Ascending aorta (tissue), 2 donors: ENCODE measurements around the gene ATMIN. TPM values are rescaled to one million over a fixed set of nuclear protein-coding genes. Genes with fewer than 3 reads are reported as not detected.

Experiments
- DNase-seq, 2 donors: peaks; one replicate each; pipeline ENCODE4 v3.0.0-alpha.2; 2019; ENCODE audit warnings: low spot score in 2 of 2
- H3K27ac ChIP-seq, 2 donors: fragments of 200-600 bp; sonication (generic); one replicate each; pipeline ENCODE4 v1.5.1; 2016 to 2017; ENCODE audit warnings: mild to moderate bottlenecking in 1 of 2
- H3K27me3 ChIP-seq: fragments of 200-600 bp; sonication (generic); one replicate; pipeline ENCODE4 v1.5.1; 2017
- H3K36me3 ChIP-seq, 2 donors: fragments of 200-600 bp; sonication (generic); one replicate each; pipeline ENCODE4 v1.5.1; 2016
- H3K4me1 ChIP-seq, 2 donors: fragments of 200-600 bp; sonication (generic); one replicate each; pipeline ENCODE4 v1.5.1; 2016 to 2017; ENCODE audit warnings: mild to moderate bottlenecking in 1 of 2
- H3K4me3 ChIP-seq, 2 donors: fragments of 200-600 bp; sonication (generic); one replicate each; pipeline ENCODE4 v1.5.1; 2016 to 2017; ENCODE audit warnings: mild to moderate bottlenecking in 1 of 2
- H3K9me3 ChIP-seq, 2 donors: fragments of 200-600 bp; sonication (generic); one replicate each; pipeline ENCODE4 v1.5.1; 2016
- intact Hi-C: fragments of 100-400 bp; cut with DNase I; formaldehyde crosslinking; loops from one replicate; pipeline ENCODE4 v1.15.1; 2023
- total RNA-seq: library from RNA; depleted of rRNA; stranded (reverse); fragments of >200 nt; gene quantifications from one replicate; pipeline ENCODE4 v1.1.0, GENCODE V29; 2016
- TF ChIP-seq, protein P1 (sequence below), 3 experiments: fragments of 200-600 bp in 2 of 3; fragments of 450-650 bp in 1 of 3; sonication (generic) in 2 of 3; IDR thresholded peaks; one replicate each; pipeline ENCODE4 v1.5.1; 2016 to 2019; ENCODE audit warnings: antibody characterized with exemption in 3 of 3, mild to moderate bottlenecking in 1 of 3, moderate library complexity in 1 of 3

Gene ATMIN
- total RNA-seq, 1 donor from 2014 or later = 11.9 TPM

GRCh38 chr16:81040131-81040530 is 4.5 kb downstream of the ATMIN start:
- H3K4me1 ChIP-seq = peaks cover 0 to 9% of the 10 kb centered on the region in 2 donors
- TF ChIP-seq, protein P1, sequence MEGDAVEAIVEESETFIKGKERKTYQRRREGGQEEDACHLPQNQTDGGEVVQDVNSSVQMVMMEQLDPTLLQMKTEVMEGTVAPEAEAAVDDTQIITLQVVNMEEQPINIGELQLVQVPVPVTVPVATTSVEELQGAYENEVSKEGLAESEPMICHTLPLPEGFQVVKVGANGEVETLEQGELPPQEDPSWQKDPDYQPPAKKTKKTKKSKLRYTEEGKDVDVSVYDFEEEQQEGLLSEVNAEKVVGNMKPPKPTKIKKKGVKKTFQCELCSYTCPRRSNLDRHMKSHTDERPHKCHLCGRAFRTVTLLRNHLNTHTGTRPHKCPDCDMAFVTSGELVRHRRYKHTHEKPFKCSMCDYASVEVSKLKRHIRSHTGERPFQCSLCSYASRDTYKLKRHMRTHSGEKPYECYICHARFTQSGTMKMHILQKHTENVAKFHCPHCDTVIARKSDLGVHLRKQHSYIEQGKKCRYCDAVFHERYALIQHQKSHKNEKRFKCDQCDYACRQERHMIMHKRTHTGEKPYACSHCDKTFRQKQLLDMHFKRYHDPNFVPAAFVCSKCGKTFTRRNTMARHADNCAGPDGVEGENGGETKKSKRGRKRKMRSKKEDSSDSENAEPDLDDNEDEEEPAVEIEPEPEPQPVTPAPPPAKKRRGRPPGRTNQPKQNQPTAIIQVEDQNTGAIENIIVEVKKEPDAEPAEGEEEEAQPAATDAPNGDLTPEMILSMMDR (IDR thresholded peaks at IDR 0.05) = no peak
- intact Hi-C loops = no loop called here
- H3K9me3 ChIP-seq = no peaks in the 10 kb centered on the region
- peaks cover 38 to 50% of the 10 kb centered on the region in 2 donors for H3K36me3 ChIP-seq
- H3K27me3 ChIP-seq = no peaks in the 10 kb centered on the region
- no peak overlapping the region for H3K4me3 ChIP-seq
- H3K27ac ChIP-seq = no peak overlapping the region
- no peak for DNase-seq

- Histone ChIP-seq H3K36me3 (peaks cover 42 to 57% of the 10 kb centered on the region in 2 donors), H3K27me3 (no peaks in the 10 kb centered on the region)
Measured at GRCh38 chr16:81040842-81041241, 5.2 kb downstream of the ATMIN start.

GRCh38 chr16:81041696-81042095 is 6.1 kb downstream of the ATMIN start:
- peaks cover 0 to 6% of the 10 kb centered on the region in 2 donors for H3K4me1 ChIP-seq
- H3K36me3 ChIP-seq = peaks cover 42 to 61% of the 10 kb centered on the region in 2 donors
- intact Hi-C loops = no loop called here
- no peaks in the 10 kb centered on the region for H3K9me3 ChIP-seq
- no peak overlapping the region for H3K4me3 ChIP-seq
- TF ChIP-seq, protein P1 (IDR thresholded peaks at IDR 0.05) = no peak
- H3K27ac ChIP-seq = no peak overlapping the region
- no peak for DNase-seq
- no peaks in the 10 kb centered on the region for H3K27me3 ChIP-seq

More at GRCh38 chr16:81040842-81041241, 5.2 kb downstream of the ATMIN start:
- DNase-seq = no peak
- no peak overlapping the region for H3K27ac ChIP-seq
- TF ChIP-seq, protein P1 (IDR thresholded peaks at IDR 0.05) = no peak
- no peak overlapping the region for H3K4me3 ChIP-seq
- peaks cover 0 to 6% of the 10 kb centered on the region in 2 donors for H3K4me1 ChIP-seq
- intact Hi-C loops = no loop called here
- H3K9me3 ChIP-seq = no peaks in the 10 kb centered on the region

GRCh38 chr16:81042821-81043220 is 7.2 kb downstream of the ATMIN start:
- H3K4me1 ChIP-seq = peaks cover 0 to 2% of the 10 kb centered on the region in 2 donors
- no peaks in the 10 kb centered on the region for H3K27me3 ChIP-seq
- no peak overlapping the region for H3K27ac ChIP-seq
- H3K9me3 ChIP-seq = no peaks in the 10 kb centered on the region
- H3K4me3 ChIP-seq = no peak overlapping the region
- TF ChIP-seq, protein P1 (IDR thresholded peaks at IDR 0.05) = no peak
- DNase-seq = no peak
- intact Hi-C loops = no loop called here
- H3K36me3 ChIP-seq = peaks cover 42 to 61% of the 10 kb centered on the region in 2 donors

DNA sequence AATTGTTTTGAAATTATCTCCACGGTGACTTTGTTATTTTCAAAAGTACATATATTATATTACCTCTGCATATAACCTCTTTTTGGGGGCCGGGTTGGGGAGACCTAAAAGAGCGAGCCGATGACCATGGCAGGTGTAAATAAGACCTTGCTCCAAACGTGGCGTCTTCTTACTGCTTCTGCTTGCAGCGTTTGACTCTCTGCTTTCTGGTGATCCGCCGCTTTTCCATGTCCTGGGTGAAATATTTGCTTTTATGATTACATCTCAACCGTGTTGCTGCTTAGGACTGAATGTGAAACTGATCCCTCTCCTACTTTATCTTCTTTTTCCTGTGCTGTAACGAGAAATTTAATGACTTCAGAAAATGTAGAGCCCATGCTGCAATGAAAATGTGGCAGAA is 18.1 kb downstream of the ATMIN start:
- H3K9me3 ChIP-seq = peaks cover 6% of the 10 kb centered on the region in 2 donors
- intact Hi-C loops = no loop called here

More for the DNA sequence above, 18.1 kb downstream of the ATMIN start:
- no peaks in the 10 kb centered on the region for H3K4me1 ChIP-seq
- TF ChIP-seq, protein P1 (IDR thresholded peaks at IDR 0.05) = no peak
- no peak overlapping the region for H3K27ac ChIP-seq
- no peak overlapping the region for H3K4me3 ChIP-seq
- H3K36me3 ChIP-seq = no peaks in the 10 kb centered on the region
- no peak for DNase-seq
- H3K27me3 ChIP-seq = no peaks in the 10 kb centered on the region
